Bronchial epithelial cell (primary cell): ENCODE data around the gene UTP14C. TPM values are rescaled to one million over a fixed set of nuclear protein-coding genes. Genes with fewer than 3 reads are reported as not detected.
"Not testable (repeated sequence)": the region's sequence is repeated elsewhere in the genome, so short reads cannot be mapped to it uniquely, and the experiment has no call there.

Experiments used
- DNase-seq: peaks from one replicate; pipeline ENCODE4 v3.0.0-alpha.2; 2010; ENCODE audit warnings: low read depth
- FAIRE-seq: peaks from 2 replicates; lab custom pipeline; 2011; peaks lifted over from hg19 to GRCh38; lab: Jason Lieb, UNC
- H3K27me3 ChIP-seq: 2 replicates; pipeline ENCODE4 v1.5.1; 2011; ENCODE audit warnings: low read length; ENCODE audit not compliant: control insufficient read depth, insufficient read depth
- H3K36me3 ChIP-seq: 2 replicates; pipeline ENCODE4 v1.5.1; 2011; ENCODE audit warnings: low read length; ENCODE audit not compliant: control insufficient read depth, insufficient read depth
- H3K4me3 ChIP-seq: 2 replicates; pipeline ENCODE4 v1.5.1; 2011; ENCODE audit warnings: mild to moderate bottlenecking, low read depth, low read length, control low read depth
- total RNA-seq: library from RNA; depleted of rRNA; stranded (reverse); fragments of >200 nt; gene quantifications from 2 replicates; pipeline ENCODE4 v1.2.1, GENCODE V29; 2014
- TF ChIP-seq, protein P1 (sequence below): IDR thresholded peaks from 2 replicates; pipeline ENCODE4 v1.5.1; 2011; ENCODE audit warnings: mild to moderate bottlenecking, moderate library complexity, low read length, control low read depth, inconsistent platforms; ENCODE audit not compliant: insufficient read depth, severe bottlenecking

Gene UTP14C
- total RNA-seq, 1 donor from 2014 or later: 10.8 TPM

DNA sequence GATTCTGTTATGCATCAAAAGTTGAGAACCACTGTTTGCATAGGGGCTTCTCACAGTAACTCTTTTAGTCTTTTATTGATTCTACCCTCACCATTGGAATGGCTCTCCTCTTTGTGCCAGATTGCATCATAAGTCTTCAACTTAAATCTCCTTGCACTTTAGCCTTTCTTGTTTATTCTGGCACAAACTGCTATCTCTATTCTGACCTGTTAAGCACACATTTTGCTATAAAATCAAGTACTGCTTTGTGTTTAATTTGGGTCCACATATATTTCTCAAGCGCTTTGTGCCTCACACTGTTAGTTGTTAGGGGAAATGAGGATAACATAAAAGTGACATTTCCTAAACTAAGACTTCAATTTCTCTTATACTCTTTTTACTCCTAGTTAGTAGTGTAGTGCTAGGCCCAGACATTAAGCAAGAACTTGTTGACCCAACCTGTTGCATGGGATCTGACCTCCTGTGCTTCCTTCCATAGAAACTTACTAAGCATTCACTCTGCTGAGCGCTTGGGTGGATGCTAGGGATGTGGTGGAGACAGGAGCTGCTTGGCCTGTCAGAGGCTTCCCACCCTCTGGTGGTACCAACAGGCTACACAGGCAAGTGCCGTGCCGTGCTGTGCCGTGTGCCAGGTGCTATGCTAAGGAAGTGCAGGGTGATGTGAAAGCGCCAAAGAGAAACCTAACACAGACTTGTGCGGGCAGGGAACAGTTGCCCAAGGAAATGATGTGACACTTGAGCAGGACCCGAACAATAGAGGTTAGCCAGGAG is 1.2 kb downstream of the UTP14C start:
- TF ChIP-seq, protein P1, sequence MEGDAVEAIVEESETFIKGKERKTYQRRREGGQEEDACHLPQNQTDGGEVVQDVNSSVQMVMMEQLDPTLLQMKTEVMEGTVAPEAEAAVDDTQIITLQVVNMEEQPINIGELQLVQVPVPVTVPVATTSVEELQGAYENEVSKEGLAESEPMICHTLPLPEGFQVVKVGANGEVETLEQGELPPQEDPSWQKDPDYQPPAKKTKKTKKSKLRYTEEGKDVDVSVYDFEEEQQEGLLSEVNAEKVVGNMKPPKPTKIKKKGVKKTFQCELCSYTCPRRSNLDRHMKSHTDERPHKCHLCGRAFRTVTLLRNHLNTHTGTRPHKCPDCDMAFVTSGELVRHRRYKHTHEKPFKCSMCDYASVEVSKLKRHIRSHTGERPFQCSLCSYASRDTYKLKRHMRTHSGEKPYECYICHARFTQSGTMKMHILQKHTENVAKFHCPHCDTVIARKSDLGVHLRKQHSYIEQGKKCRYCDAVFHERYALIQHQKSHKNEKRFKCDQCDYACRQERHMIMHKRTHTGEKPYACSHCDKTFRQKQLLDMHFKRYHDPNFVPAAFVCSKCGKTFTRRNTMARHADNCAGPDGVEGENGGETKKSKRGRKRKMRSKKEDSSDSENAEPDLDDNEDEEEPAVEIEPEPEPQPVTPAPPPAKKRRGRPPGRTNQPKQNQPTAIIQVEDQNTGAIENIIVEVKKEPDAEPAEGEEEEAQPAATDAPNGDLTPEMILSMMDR: no peak
- Histone ChIP-seq H3K27me3 (no peaks in the 10 kb centered on the region), H3K36me3 (peaks cover 4% of the 10 kb centered on the region), H3K4me3 (no peak overlapping the region)
- peak; percentile 32 for FAIRE-seq
- no peak for DNase-seq

DNA sequence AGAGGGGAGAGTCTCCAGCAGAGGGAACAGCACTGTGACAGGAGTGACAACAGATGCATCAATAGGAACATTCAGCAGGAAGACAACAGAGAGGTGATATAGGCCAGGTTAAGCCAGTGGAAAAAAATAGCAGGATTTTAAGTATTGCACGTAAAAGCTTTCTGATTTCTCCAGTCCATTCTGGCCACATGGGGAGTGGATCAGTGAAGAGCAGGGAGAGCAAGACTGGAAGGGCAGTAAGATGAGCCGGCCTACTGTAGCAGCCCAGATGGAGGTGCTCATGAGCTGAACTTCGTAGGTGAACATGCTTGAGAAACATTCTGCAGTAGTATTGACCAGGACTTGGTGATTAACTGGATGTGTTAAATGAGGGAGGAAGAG is 1.7 kb downstream of the UTP14C start:
- FAIRE-seq (no peak), DNase-seq (no peak)
- TF ChIP-seq, protein P1: no peak
- Histone ChIP-seq H3K36me3 (peaks cover 4% of the 10 kb centered on the region), H3K27me3 (no peaks in the 10 kb centered on the region), H3K4me3 (no peak overlapping the region)

DNA sequence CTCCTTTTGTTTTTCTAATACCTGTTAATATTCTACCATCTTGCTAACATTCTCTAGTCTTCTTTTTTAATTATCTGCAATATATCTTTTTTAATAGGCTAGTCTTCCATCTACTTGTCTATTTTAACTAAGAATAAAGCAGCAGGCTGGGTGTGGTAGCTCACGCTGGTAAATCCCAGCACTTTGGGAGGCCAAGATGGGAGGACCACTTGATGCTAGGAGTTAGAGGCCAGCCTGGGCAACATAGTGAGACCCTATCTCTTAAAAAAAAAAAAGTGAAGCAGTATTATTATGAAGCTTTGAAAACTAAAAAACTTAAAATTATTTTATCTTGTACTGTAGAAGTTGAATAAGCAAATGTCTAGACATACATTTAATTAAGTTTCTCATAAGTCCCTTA is 3.3 kb downstream of the UTP14C start:
- no peak for FAIRE-seq
- Histone ChIP-seq H3K4me3 (no peak overlapping the region), H3K27me3 (no peaks in the 10 kb centered on the region), H3K36me3 (peaks cover 2% of the 10 kb centered on the region)
- TF ChIP-seq, protein P1: no peak
- DNase-seq: no peak

DNA sequence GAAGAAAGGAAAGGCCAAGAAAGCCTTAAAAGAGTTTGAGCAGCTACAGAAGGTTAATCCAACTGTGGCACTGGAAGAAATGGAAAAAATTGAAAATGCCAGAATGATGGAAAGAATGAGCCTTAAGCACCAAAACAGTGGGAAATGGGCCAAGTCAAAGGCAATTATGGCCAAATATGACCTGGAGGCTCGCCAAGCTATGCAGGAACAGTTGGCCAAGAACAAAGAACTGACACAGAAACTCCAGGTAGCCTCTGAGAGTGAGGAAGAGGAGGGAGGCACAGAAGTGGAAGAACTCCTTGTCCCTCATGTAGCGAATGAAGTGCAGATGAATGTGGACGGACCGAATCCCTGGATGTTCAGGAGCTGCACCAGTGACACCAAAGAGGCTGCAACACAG is 5.1 kb downstream of the UTP14C start:
- TF ChIP-seq, protein P1: no peak
- no peak for FAIRE-seq
- H3K27me3 ChIP-seq: no peaks in the 10 kb centered on the region
- no peak overlapping the region for H3K4me3 ChIP-seq
- DNase-seq: no peak
- peaks cover 2% of the 10 kb centered on the region for H3K36me3 ChIP-seq

DNA sequence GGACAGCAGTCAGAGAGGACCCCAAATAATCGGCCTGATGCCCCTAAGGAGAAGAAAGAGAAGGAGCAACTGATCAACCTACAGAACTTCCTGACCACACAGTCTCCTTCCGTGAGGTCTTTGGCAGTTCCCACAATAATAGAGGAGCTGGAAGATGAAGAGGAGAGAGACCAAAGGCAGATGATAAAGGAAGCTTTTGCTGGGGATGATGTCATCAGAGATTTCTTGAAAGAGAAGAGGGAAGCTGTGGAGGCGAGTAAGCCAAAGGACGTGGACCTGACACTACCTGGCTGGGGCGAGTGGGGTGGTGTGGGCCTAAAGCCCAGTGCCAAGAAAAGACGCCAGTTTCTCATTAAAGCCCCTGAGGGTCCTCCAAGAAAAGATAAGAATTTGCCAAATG is 5.9 kb downstream of the UTP14C start:
- H3K27me3 ChIP-seq, H3K4me3 ChIP-seq, DNase-seq, FAIRE-seq, H3K36me3 ChIP-seq: not testable (repeated sequence)

DNA sequence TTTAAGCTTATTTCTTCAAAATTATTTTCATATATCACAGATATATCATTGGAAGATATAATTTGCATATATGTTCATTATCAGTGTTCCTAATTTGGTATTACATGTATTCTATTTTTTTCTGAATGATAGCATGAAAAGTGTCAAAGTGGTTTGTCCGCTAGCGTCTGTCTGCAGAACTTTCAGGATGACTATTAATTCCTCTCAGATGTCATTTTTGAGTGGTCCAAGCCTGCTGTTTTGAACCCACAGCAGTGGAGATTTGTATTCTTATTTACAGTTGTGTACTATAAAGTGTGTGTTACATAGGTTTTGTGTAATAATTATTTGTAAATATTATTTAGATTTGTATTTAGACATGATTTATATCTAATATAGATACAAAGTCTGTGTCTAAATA is 8.5 kb downstream of the UTP14C start:
- no peaks in the 10 kb centered on the region for H3K27me3 ChIP-seq
- TF ChIP-seq, protein P1: no peak
- no peak for FAIRE-seq
- no peak overlapping the region for H3K4me3 ChIP-seq
- DNase-seq: no peak
- H3K36me3 ChIP-seq: peaks cover 2% of the 10 kb centered on the region
